GM19463 (cell line): ENCODE data around the gene NDST1.

Experiments used
- ATAC-seq: cut with Tn5 transposase; IDR thresholded peaks from one replicate; pipeline ENCODE4 v1.9.1; 2021; ENCODE audit warnings: mild to moderate bottlenecking, moderate library complexity; ENCODE audit not compliant: unreplicated experiment

The NDST1 gene

GRCh38 chr5:150583541-150584225 is 75.8 kb downstream of the NDST1 start:
- ATAC-seq, result no peak

GRCh38 chr5:150584556-150585335 is 76.8 kb downstream of the NDST1 start:
- no peak for ATAC-seq

GRCh38 chr5:150585781-150586341 is 77.9 kb downstream of the NDST1 start:
- ATAC-seq, result no peak

- ATAC-seq, result no peak
Observed at GRCh38 chr5:150587016-150587415, 79.1 kb downstream of the NDST1 start.

- ATAC-seq, result no peak
Observed at GRCh38 chr5:150587856-150588595, 80.1 kb downstream of the NDST1 start.

GRCh38 chr5:150588596-150588890 is 80.6 kb downstream of the NDST1 start:
- no peak for ATAC-seq

- ATAC-seq, result peak; percentile 79
Observed at GRCh38 chr5:150589862-150590601, 82.1 kb downstream of the NDST1 start.

- no peak for ATAC-seq
Observed at GRCh38 chr5:150590979-150591695, 83.2 kb downstream of the NDST1 start.

GRCh38 chr5:150593593-150593992 is 85.7 kb downstream of the NDST1 start:
- no peak for ATAC-seq

GRCh38 chr5:150593996-150594395 is 86.1 kb downstream of the NDST1 start:
- ATAC-seq, result no peak

- no peak for ATAC-seq
Observed at GRCh38 chr5:150595466-150596031, 87.6 kb downstream of the NDST1 start.

- ATAC-seq, result no peak
Observed at GRCh38 chr5:150596313-150596712, 88.4 kb downstream of the NDST1 start.

- ATAC-seq, result no peak
Observed at GRCh38 chr5:150596826-150597225, 88.9 kb downstream of the NDST1 start.

- no peak for ATAC-seq
Observed at GRCh38 chr5:150598006-150598405, 90.1 kb downstream of the NDST1 start.

GRCh38 chr5:150598821-150599273 is 90.9 kb downstream of the NDST1 start:
- no peak for ATAC-seq

- ATAC-seq, result no peak
Observed at GRCh38 chr5:150599281-150599680, 91.3 kb downstream of the NDST1 start.

- ATAC-seq, result no peak
Observed at GRCh38 chr5:150599917-150600511, 92.1 kb downstream of the NDST1 start.

GRCh38 chr5:150600616-150601490 is 92.9 kb downstream of the NDST1 start:
- no peak for ATAC-seq
